Liver (tissue), 9 donors: Measurements from ENCODE around the gene TAF1B. TPM values are rescaled to one million over a fixed set of nuclear protein-coding genes. Genes with fewer than 3 reads are reported as not detected.
"Not testable (repeated sequence)": the region's sequence is repeated elsewhere in the genome, so short reads cannot be mapped to it uniquely, and the experiment has no call there.

ENCODE experiments used
- DNase-seq: peaks from one replicate; pipeline ENCODE4 v3.0.0-alpha.2; 2017; ENCODE audit warnings: low spot score
- H3K27ac ChIP-seq, 2 donors: one replicate each; pipeline ENCODE4 v1.7.0; 2013; ENCODE audit warnings: inconsistent platforms in 2 of 2, low read length in 2 of 2, control low read depth in 1 of 2, low read depth in 1 of 2, mild to moderate bottlenecking in 1 of 2
- H3K27me3 ChIP-seq, 4 donors: one replicate each; pipeline versions ENCODE4 v1.6.1 to v1.7.0; 2013; ENCODE audit warnings: low read length in 3 of 4, inconsistent platforms in 1 of 4, mild to moderate bottlenecking in 1 of 4, moderate library complexity in 1 of 4; ENCODE audit not compliant: control insufficient read depth in 4 of 4, insufficient read depth in 4 of 4
- H3K36me3 ChIP-seq, 4 donors: one replicate each; pipeline versions ENCODE4 v1.6.1 to v1.7.0; 2013; ENCODE audit warnings: low read length in 3 of 4, mild to moderate bottlenecking in 3 of 4, low read depth in 1 of 4, moderate library complexity in 1 of 4; ENCODE audit not compliant: control insufficient read depth in 4 of 4, insufficient read depth in 3 of 4
- H3K4me1 ChIP-seq, 4 donors: one replicate each; pipeline versions ENCODE4 v1.6.1 to v1.7.0; 2013; ENCODE audit warnings: low read length in 3 of 4, mild to moderate bottlenecking in 3 of 4, moderate library complexity in 1 of 4; ENCODE audit not compliant: control insufficient read depth in 4 of 4, insufficient read depth in 4 of 4
- H3K4me3 ChIP-seq, 3 donors: one replicate each; pipeline versions ENCODE4 v1.6.1 to v1.7.0; 2013; ENCODE audit warnings: low read length in 3 of 3, control low read depth in 1 of 3, low read depth in 1 of 3, mild to moderate bottlenecking in 1 of 3
- H3K9ac ChIP-seq, 2 donors: one replicate each; pipeline ENCODE4 v1.7.0; 2013; ENCODE audit warnings: low read length in 2 of 2, mild to moderate bottlenecking in 2 of 2, moderate library complexity in 2 of 2, control low read depth in 1 of 2, low read depth in 1 of 2
- H3K9me3 ChIP-seq, 4 donors: one replicate each; pipeline versions ENCODE4 v1.6.1 to v1.7.0; 2013; ENCODE audit warnings: low read length in 3 of 4; ENCODE audit not compliant: control insufficient read depth in 4 of 4
- ATF3 ChIP-seq: IDR thresholded peaks from 2 replicates; pipeline ENCODE4 v1.6.1; 2016; ENCODE audit warnings: antibody characterized with exemption
- FOXA1 ChIP-seq: IDR thresholded peaks from 2 replicates; pipeline ENCODE4 v1.6.1; 2016; ENCODE audit warnings: antibody characterized with exemption
- HNF4A ChIP-seq, 2 donors: conservative IDR thresholded peaks; 2 replicates each; pipeline ENCODE4 v1.6.1; 2016; ENCODE audit warnings: antibody characterized with exemption in 2 of 2, mild to moderate bottlenecking in 2 of 2
- HNF4G ChIP-seq: IDR thresholded peaks from 2 replicates; pipeline ENCODE4 v1.6.1; 2016; ENCODE audit warnings: antibody characterized with exemption
- JUND ChIP-seq, 2 donors: IDR thresholded peaks; 2 replicates each; pipeline ENCODE4 v1.6.1; 2016; ENCODE audit warnings: antibody characterized with exemption in 2 of 2
- REST ChIP-seq: IDR thresholded peaks from 2 replicates; pipeline ENCODE4 v1.6.1; 2016; ENCODE audit warnings: antibody characterized with exemption, mild to moderate bottlenecking
- RXRA ChIP-seq, 2 donors: IDR thresholded peaks; 2 replicates each; pipeline ENCODE4 v1.6.1; 2017 to 2018; ENCODE audit warnings: antibody characterized with exemption in 2 of 2, mild to moderate bottlenecking in 1 of 2
- WGBS: extraction: QIAGEN DNeasy Blood & Tissue Kit; methylation state at CpG from one replicate; pipeline ENCODE4 v1.1.7; 2013; 5-methylcytosine and 5-hydroxymethylcytosine counted together
- polyA plus RNA-seq, 2 donors: library from polyadenylated mRNA; stranded (reverse) in 1 of 2; unstranded in 1 of 2; fragments of 200-250 nt in 1 of 2; fragments of >200 nt in 1 of 2; fragmentation: Nextera tagmentation in 1 of 2; extraction: Ambion mirVana in 1 of 2; gene quantifications; one replicate each; pipeline versions ENCODE4 v1.2.1 to v1.2.3, GENCODE V29; 2013 to 2015
- total RNA-seq, 2 donors: library from RNA; depleted of rRNA; stranded (reverse); fragments of >200 nt; gene quantifications; one replicate each; pipeline ENCODE4 v1.2.3, GENCODE V29; 2014
- TF ChIP-seq, protein P1 (sequence below): IDR thresholded peaks from 2 replicates; pipeline ENCODE4 v1.6.1; 2016; ENCODE audit warnings: antibody characterized with exemption
- donor health status: healthy.
- donor health status: healthy.
- donor health status: healthy.
- donor health status: healthy.
- donor health status: healthy.

The TAF1B gene
- total and polyA plus RNA-seq, 4 donors: 3.1 to 17.2 (median 5.6) TPM

GRCh38 chr2:9832586-9832985 is 10.7 kb upstream of the TAF1B start (continued):
- TF ChIP-seq REST (no peak), HNF4G (no peak)
- TF ChIP-seq, protein P1, sequence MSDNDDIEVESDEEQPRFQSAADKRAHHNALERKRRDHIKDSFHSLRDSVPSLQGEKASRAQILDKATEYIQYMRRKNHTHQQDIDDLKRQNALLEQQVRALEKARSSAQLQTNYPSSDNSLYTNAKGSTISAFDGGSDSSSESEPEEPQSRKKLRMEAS: no peak

DNA sequence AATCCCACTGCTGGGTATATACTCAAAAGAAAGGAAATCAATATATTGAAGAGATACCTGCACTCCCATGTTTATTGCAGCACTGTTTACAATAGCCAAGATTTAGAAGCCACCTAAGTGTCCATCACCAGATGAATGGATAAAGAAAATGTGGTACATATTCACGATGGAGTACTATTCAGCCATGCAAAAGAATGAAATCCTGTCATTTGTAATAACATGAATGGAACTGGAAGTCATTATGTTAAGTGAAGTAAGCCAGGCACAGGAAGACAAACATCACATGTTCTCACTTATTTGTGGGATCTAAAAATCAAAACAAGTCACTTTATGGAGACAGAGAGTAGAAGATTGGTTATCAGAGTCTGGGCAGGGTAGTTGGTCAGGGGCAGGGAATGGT is 8.2 kb upstream of the TAF1B start:
- H3K9me3 ChIP-seq, H3K27me3 ChIP-seq, H3K9ac ChIP-seq, DNase-seq, H3K27ac ChIP-seq, H3K36me3 ChIP-seq, H3K4me1 ChIP-seq, H3K4me3 ChIP-seq: not testable (repeated sequence)
- 88% methylated on average over 1 of the region's 1 CpG for WGBS

- 92% methylated on average over 3 of the region's 3 CpGs for WGBS
- no peaks in the 10 kb centered on the region for H3K36me3 ChIP-seq
- H3K27ac ChIP-seq: no peak overlapping the region
- H3K27me3 ChIP-seq: no peaks in the 10 kb centered on the region
- DNase-seq: no peak
- no peaks in the 10 kb centered on the region for H3K4me1 ChIP-seq
- H3K9ac ChIP-seq: no peak overlapping the region
- H3K9me3 ChIP-seq: no peaks in the 10 kb centered on the region
- TF ChIP-seq FOXA1: no peak
- TF ChIP-seq REST: no peak
- TF ChIP-seq ATF3: no peak
- no peak for TF ChIP-seq HNF4G
- no peak for TF ChIP-seq RXRA (IDR thresholded peaks at IDR 0.05)
- H3K4me3 ChIP-seq: no peak overlapping the region
These were observed 7.2 kb upstream of the TAF1B start for GRCh38 chr2:9836074-9836473.

- WGBS: 93% methylated on average over 3 of the region's 3 CpGs
- H3K27me3 ChIP-seq: no peaks in the 10 kb centered on the region
- H3K4me1 ChIP-seq: no peaks in the 10 kb centered on the region
- H3K9ac ChIP-seq: no peak overlapping the region
- H3K27ac ChIP-seq: no peak overlapping the region
- no peaks in the 10 kb centered on the region for H3K9me3 ChIP-seq
- TF ChIP-seq HNF4A (conservative IDR thresholded peaks at IDR 0.05): no peak
- TF ChIP-seq JUND (IDR thresholded peaks at IDR 0.05): no peak
- no peak for TF ChIP-seq ATF3
- DNase-seq: no peak
- H3K36me3 ChIP-seq: no peaks in the 10 kb centered on the region
- no peak overlapping the region for H3K4me3 ChIP-seq
These were observed 6.8 kb upstream of the TAF1B start for GRCh38 chr2:9836517-9836916.
